Activated naive CD4-positive, alpha-beta T cell treated with anti-CD3 and anti-CD28 coated beads, Interleukin-2, amount 50 U/mL, for 16 hours (primary cell): ENCODE measurements around the gene DLK2.
"Not testable (repeated sequence)": the region's sequence is repeated elsewhere in the genome, so short reads cannot be mapped to it uniquely, and the experiment has no call there.

Experiments
- DNase-seq: peaks from one replicate; pipeline ENCODE4 v3.0.0-alpha.2; 2020

Gene DLK2

GRCh38 chr6:43455531-43456428 is at the start of gene DLK2:
DLK2 (minus strand) TSS chr6:43455548; CDS start chr6:43454825, 723 bp downstream.
- DNase-seq: peak; percentile 72

- no peak for DNase-seq
Observed at GRCh38 chr6:43503443-43503842, 48.1 kb upstream of the DLK2 start.

- DNase-seq: no peak
Observed at GRCh38 chr6:43502666-43503065, 47.3 kb upstream of the DLK2 start.

- DNase-seq: no peak
Observed at GRCh38 chr6:43500921-43501320, 45.6 kb upstream of the DLK2 start.

GRCh38 chr6:43499028-43499815 is 43.9 kb upstream of the DLK2 start:
- no peak for DNase-seq

- not testable (repeated sequence) for DNase-seq
Observed at GRCh38 chr6:43498291-43498690, 42.9 kb upstream of the DLK2 start.

- no peak for DNase-seq
Observed at GRCh38 chr6:43497689-43498088, 42.3 kb upstream of the DLK2 start.

GRCh38 chr6:43497129-43497396 is 41.7 kb upstream of the DLK2 start:
- DNase-seq: no peak

GRCh38 chr6:43496370-43497128 is 41.2 kb upstream of the DLK2 start:
- DNase-seq: no peak

- DNase-seq: no peak
Observed at GRCh38 chr6:43495409-43495941, 40.1 kb upstream of the DLK2 start.

- DNase-seq: no peak
Observed at GRCh38 chr6:43494766-43495165, 39.4 kb upstream of the DLK2 start.

GRCh38 chr6:43494321-43494720 is 39.0 kb upstream of the DLK2 start:
- DNase-seq: no peak

- no peak for DNase-seq
Observed at GRCh38 chr6:43493833-43494232, 38.5 kb upstream of the DLK2 start.

- no peak for DNase-seq
Observed at GRCh38 chr6:43493230-43493629, 37.9 kb upstream of the DLK2 start.

GRCh38 chr6:43492673-43493072 is 37.3 kb upstream of the DLK2 start:
- DNase-seq: no peak

GRCh38 chr6:43491750-43492661 is 36.7 kb upstream of the DLK2 start:
- DNase-seq: no peak

- DNase-seq: no peak
Observed at GRCh38 chr6:43490523-43490939, 35.2 kb upstream of the DLK2 start.

- no peak for DNase-seq
Observed at GRCh38 chr6:43489277-43490072, 34.1 kb upstream of the DLK2 start.

GRCh38 chr6:43488667-43489276 is 33.4 kb upstream of the DLK2 start:
- DNase-seq: no peak

GRCh38 chr6:43481591-43482236 is 26.4 kb upstream of the DLK2 start:
- no peak for DNase-seq
